Cortex of kidney (tissue), 1 donor: Measurements from ENCODE around the gene TMEM86B.
"Not testable (repeated sequence)": the region's sequence is repeated elsewhere in the genome, so short reads cannot be mapped to it uniquely, and the experiment has no call there.

ENCODE experiments used
- DNase-seq: peaks from one replicate; lab custom pipeline; 2025; lab: John Stamatoyannopoulos, UW

The TMEM86B gene

GRCh38 chr19:55220525-55220924 lies 8.0 kb downstream of the TMEM86B start:
- DNase-seq = no peak

GRCh38 chr19:55216461-55217198 lies 11.9 kb downstream of the TMEM86B start:
- no peak for DNase-seq

GRCh38 chr19:55213547-55213946 lies 15.0 kb downstream of the TMEM86B start:
- DNase-seq = no peak

GRCh38 chr19:55212447-55212846 lies 16.1 kb downstream of the TMEM86B start:
- no peak for DNase-seq

- no peak for DNase-seq
Observed at GRCh38 chr19:55209693-55210472, 18.7 kb downstream of the TMEM86B start.

GRCh38 chr19:55208880-55209692 lies 19.5 kb downstream of the TMEM86B start, which contains the start of gene PTPRH:
Gene PTPRH, minus strand, starts transcription at chr19:55209501. Its CDS starts 68 bp downstream, at chr19:55209433.
- DNase-seq = no peak

- DNase-seq = no peak
Observed at GRCh38 chr19:55206664-55207500, 21.7 kb downstream of the TMEM86B start.

- not testable (repeated sequence) for DNase-seq
Observed at GRCh38 chr19:55202199-55202598, 26.4 kb downstream of the TMEM86B start.

- DNase-seq = no peak
Observed at GRCh38 chr19:55199620-55200204, 28.9 kb downstream of the TMEM86B start.

GRCh38 chr19:55198651-55199050 lies 29.9 kb downstream of the TMEM86B start:
- DNase-seq = no peak

GRCh38 chr19:55197528-55197927 lies 31.0 kb downstream of the TMEM86B start:
- DNase-seq = no peak

GRCh38 chr19:55196803-55197202 lies 31.8 kb downstream of the TMEM86B start:
- DNase-seq = no peak

- no peak for DNase-seq
Observed at GRCh38 chr19:55193481-55193880, 35.1 kb downstream of the TMEM86B start.

- DNase-seq = no peak
Observed at GRCh38 chr19:55189403-55189835, 39.1 kb downstream of the TMEM86B start.

GRCh38 chr19:55188625-55189024 lies 39.9 kb downstream of the TMEM86B start:
- no peak for DNase-seq

GRCh38 chr19:55186080-55186479 lies 42.5 kb downstream of the TMEM86B start:
- no peak for DNase-seq

GRCh38 chr19:55181740-55182139 lies 46.8 kb downstream of the TMEM86B start:
- no peak for DNase-seq

GRCh38 chr19:55179606-55180484 lies 48.7 kb downstream of the TMEM86B start, which contains the start of gene SYT5:
Gene SYT5, minus strand, starts transcription at chr19:55180289. Its CDS starts 1,248 bp downstream, at chr19:55179041.
- DNase-seq = no peak

GRCh38 chr19:55178781-55179599 lies 49.6 kb downstream of the TMEM86B start:
- DNase-seq = no peak
